ENCODE results near the gene CFAP73. TPM values are rescaled to one million over a fixed set of nuclear protein-coding genes. Genes with fewer than 3 reads are reported as not detected.

The CFAP73 gene
- total and polyA plus RNA-seq, 2 experiments from 2014 or later: 0.50 to 0.59 TPM

GRCh38 chr12:113145720-113146551, 3.6 kb upstream of the CFAP73 start (continued):
- no peak for TF ChIP-seq REST (IDR thresholded peaks at IDR 0.05; ENCODE audit: unreplicated experiment)

GRCh38 chr12:113146999-113147398, 2.5 kb upstream of the CFAP73 start:
- no peak for DNase-seq (ENCODE audit: low spot score)
- H3K36me3 Mint-ChIP-seq (ENCODE audit: low read depth): peaks cover 4% of the 10 kb centered on the region; the same call in 2 of the 3 replicates
- Histone ChIP-seq H3K4me1 (ENCODE audit: insufficient read depth) (peaks cover 13% of the 10 kb centered on the region), H3K79me2 (replicated peaks; ENCODE audit: insufficient read depth) (no peaks in the 10 kb centered on the region), H3K4me3 (no peak overlapping the region), H3F3A (replicated peaks; ENCODE audit: low read depth) (0 out of 2 replicates have a peak, but pooled peaks cover 2% of the 10 kb centered on the region), H3K27ac (ENCODE audit: low read depth) (no peak overlapping the region), H3K36me3 (ENCODE audit: insufficient read depth) (no peaks in the 10 kb centered on the region), H3K4me2 (no peak overlapping the region), H3K27me3 (ENCODE audit: insufficient read depth) (peaks cover 13% of the 10 kb centered on the region), H3K9me2 (ENCODE audit: insufficient read depth) (no peaks in the 10 kb centered on the region), H2AFZ (no peak overlapping the region), H4K20me1 (replicated peaks; ENCODE audit: insufficient read depth) (no peaks in the 10 kb centered on the region)
- H3K27me3 Mint-ChIP-seq (ENCODE audit: insufficient read depth, low read depth, poor library complexity): peaks cover 10% of the 10 kb centered on the region
- no peak overlapping the region for H3K4me3 Mint-ChIP-seq
- H3K4me1 Mint-ChIP-seq: peaks cover 21% of the 10 kb centered on the region
- ATAC-seq: no peak
- peaks cover 8% of the 10 kb centered on the region; the same call in 2 of the 3 replicates for H3K9me3 Mint-ChIP-seq
- no peak overlapping the region for H3K27ac Mint-ChIP-seq
- TF ChIP-seq EZH2 (IDR thresholded peaks at IDR 0.05; ENCODE audit: low read depth, unreplicated experiment): no peak
- TF ChIP-seq POLR2AphosphoS5 (IDR thresholded peaks at IDR 0.05; ENCODE audit: low read depth): no peak
- TF ChIP-seq ZNF114 (CRISPR knock-in tag; IDR thresholded peaks at IDR 0.05): no peak
- TF ChIP-seq JUNB (IDR thresholded peaks at IDR 0.05; ENCODE audit: unreplicated experiment): no peak
- no peak for TF ChIP-seq ZNF462 (CRISPR knock-in tag; IDR thresholded peaks at IDR 0.05)
- no peak for TF ChIP-seq EZH2phosphoT487 (IDR thresholded peaks at IDR 0.05; ENCODE audit: unreplicated experiment)
- TF ChIP-seq ETS1 (IDR thresholded peaks at IDR 0.05): no peak
- TF ChIP-seq ZNF331 (CRISPR knock-in tag; IDR thresholded peaks at IDR 0.05; ENCODE audit: low read depth): no peak
- no peak for TF ChIP-seq CTCF (conservative IDR thresholded peaks at IDR 0.05; ENCODE audit: low read depth in 2 of 2)
